ENCODE measurements around the gene TEX11. TPM values are rescaled to one million over a fixed set of nuclear protein-coding genes. Genes with fewer than 3 reads are reported as not detected.
"Not testable (repeated sequence)": the region's sequence is repeated elsewhere in the genome, so short reads cannot be mapped to it uniquely, and the experiment has no call there.

The TEX11 gene
- total and polyA plus RNA-seq, 2 experiments from 2014 or later = 0.60 to 1.0 TPM

- H3K4me2 ChIP-seq = no peak overlapping the region
- TF ChIP-seq ZNF331 (CRISPR knock-in tag; IDR thresholded peaks at IDR 0.05; ENCODE audit: low read depth) (no peak), CREB1 (CRISPR knock-in tag; IDR thresholded peaks at IDR 0.05; ENCODE audit: low read depth) (no peak), EZH2 (IDR thresholded peaks at IDR 0.05; ENCODE audit: low read depth, unreplicated experiment) (no peak), EZH2phosphoT487 (IDR thresholded peaks at IDR 0.05; ENCODE audit: unreplicated experiment) (no peak), ETS1 (IDR thresholded peaks at IDR 0.05) (no peak), NANOG (IDR thresholded peaks at IDR 0.05; ENCODE audit: borderline replicate concordance) (no peak)
- H3F3A ChIP-seq (replicated peaks; ENCODE audit: low read depth) = no peaks in the 10 kb centered on the region
- DNase-seq (ENCODE audit: low spot score) (no peak), ATAC-seq (peak; percentile 61)
- Mint-ChIP-seq H3K36me3 (ENCODE audit: low read depth) (no peaks in the 10 kb centered on the region), H3K4me1 (no peaks in the 10 kb centered on the region), H3K9me3 (no peaks in the 10 kb centered on the region; the same call in 2 of the 3 replicates), H3K27me3 (ENCODE audit: insufficient read depth, low read depth, poor library complexity) (no peaks in the 10 kb centered on the region), H3K27ac (no peak overlapping the region), H3K4me3 (no peak overlapping the region)
- H3K4me3 ChIP-seq = no peak overlapping the region
- no peak overlapping the region for H2AFZ ChIP-seq
- no peaks in the 10 kb centered on the region for H3K36me3 ChIP-seq (ENCODE audit: insufficient read depth)
- no peaks in the 10 kb centered on the region for H4K20me1 ChIP-seq (replicated peaks; ENCODE audit: insufficient read depth)
- H3K9me2 ChIP-seq (ENCODE audit: insufficient read depth) = no peaks in the 10 kb centered on the region
- H3K79me2 ChIP-seq (replicated peaks; ENCODE audit: insufficient read depth) = no peaks in the 10 kb centered on the region
- H3K27ac ChIP-seq (ENCODE audit: low read depth) = no peak overlapping the region
- H3K4me1 ChIP-seq (ENCODE audit: insufficient read depth) = no peaks in the 10 kb centered on the region
- no peaks in the 10 kb centered on the region for H3K27me3 ChIP-seq (ENCODE audit: insufficient read depth)
Measured at GRCh38 chrX:70901465-70901864, 7.0 kb downstream of the TEX11 start.

- not testable (repeated sequence) for H3K9me2 ChIP-seq (ENCODE audit: insufficient read depth); H3K4me1 ChIP-seq (ENCODE audit: insufficient read depth); H3K36me3 ChIP-seq (ENCODE audit: insufficient read depth); H3K4me3 ChIP-seq; H3K4me1 Mint-ChIP-seq; H3F3A ChIP-seq (replicated peaks; ENCODE audit: low read depth); H3K4me2 ChIP-seq; H3K27ac ChIP-seq (ENCODE audit: low read depth); H3K27ac Mint-ChIP-seq; H3K36me3 Mint-ChIP-seq (ENCODE audit: low read depth); DNase-seq (ENCODE audit: low spot score); H3K27me3 Mint-ChIP-seq (ENCODE audit: insufficient read depth, low read depth, poor library complexity); H3K79me2 ChIP-seq (replicated peaks; ENCODE audit: insufficient read depth); H3K4me3 Mint-ChIP-seq; H2AFZ ChIP-seq; ATAC-seq; H3K9me3 Mint-ChIP-seq; H3K27me3 ChIP-seq (ENCODE audit: insufficient read depth); H4K20me1 ChIP-seq (replicated peaks; ENCODE audit: insufficient read depth)
Measured at GRCh38 chrX:70890441-70890840, 18.1 kb downstream of the TEX11 start.

- Histone ChIP-seq H2AFZ (no peak overlapping the region), H3K27ac (ENCODE audit: low read depth) (no peak overlapping the region), H3K79me2 (replicated peaks; ENCODE audit: insufficient read depth) (no peaks in the 10 kb centered on the region), H3K36me3 (ENCODE audit: insufficient read depth) (no peaks in the 10 kb centered on the region), H3K4me1 (ENCODE audit: insufficient read depth) (no peaks in the 10 kb centered on the region), H3K4me2 (no peak overlapping the region), H3F3A (replicated peaks; ENCODE audit: low read depth) (no peaks in the 10 kb centered on the region), H3K27me3 (ENCODE audit: insufficient read depth) (no peaks in the 10 kb centered on the region), H3K9me2 (ENCODE audit: insufficient read depth) (no peaks in the 10 kb centered on the region), H3K4me3 (no peak overlapping the region), H4K20me1 (replicated peaks; ENCODE audit: insufficient read depth) (no peaks in the 10 kb centered on the region)
- Mint-ChIP-seq H3K9me3 (no peaks in the 10 kb centered on the region), H3K36me3 (ENCODE audit: low read depth) (no peaks in the 10 kb centered on the region), H3K27me3 (ENCODE audit: insufficient read depth, low read depth, poor library complexity) (no peaks in the 10 kb centered on the region), H3K4me3 (no peak overlapping the region), H3K4me1 (no peaks in the 10 kb centered on the region), H3K27ac (no peak overlapping the region)
- no peak for ATAC-seq
- no peak for DNase-seq (ENCODE audit: low spot score)
- TF ChIP-seq EZH2 (IDR thresholded peaks at IDR 0.05; ENCODE audit: low read depth, unreplicated experiment) = no peak
- TF ChIP-seq EZH2phosphoT487 (IDR thresholded peaks at IDR 0.05; ENCODE audit: unreplicated experiment) = no peak
- TF ChIP-seq CTCF (conservative IDR thresholded peaks at IDR 0.05; ENCODE audit: low read depth in 2 of 2) = no peak
- TF ChIP-seq CREB1 (CRISPR knock-in tag; IDR thresholded peaks at IDR 0.05; ENCODE audit: low read depth) = no peak
- no peak for TF ChIP-seq POLR2AphosphoS5 (IDR thresholded peaks at IDR 0.05; ENCODE audit: low read depth)
- TF ChIP-seq ZNF114 (CRISPR knock-in tag; IDR thresholded peaks at IDR 0.05) = no peak
- TF ChIP-seq REST (IDR thresholded peaks at IDR 0.05; ENCODE audit: unreplicated experiment) = no peak
- TF ChIP-seq ETS1 (IDR thresholded peaks at IDR 0.05) = no peak
Measured at GRCh38 chrX:70878902-70879301, 29.6 kb downstream of the TEX11 start.
